GM12873 (cell line): Measurements from ENCODE around the gene EVI5.

ENCODE experiments used
- TF ChIP-seq, protein P1 (sequence below): IDR thresholded peaks from 2 replicates; pipeline ENCODE4 v1.5.1; 2012; ENCODE audit warnings: low read depth, mild to moderate bottlenecking, moderate library complexity, low read length, control low read depth; ENCODE audit not compliant: insufficient read depth; ENCODE audit errors: missing control alignments

EVI5 gene

DNA sequence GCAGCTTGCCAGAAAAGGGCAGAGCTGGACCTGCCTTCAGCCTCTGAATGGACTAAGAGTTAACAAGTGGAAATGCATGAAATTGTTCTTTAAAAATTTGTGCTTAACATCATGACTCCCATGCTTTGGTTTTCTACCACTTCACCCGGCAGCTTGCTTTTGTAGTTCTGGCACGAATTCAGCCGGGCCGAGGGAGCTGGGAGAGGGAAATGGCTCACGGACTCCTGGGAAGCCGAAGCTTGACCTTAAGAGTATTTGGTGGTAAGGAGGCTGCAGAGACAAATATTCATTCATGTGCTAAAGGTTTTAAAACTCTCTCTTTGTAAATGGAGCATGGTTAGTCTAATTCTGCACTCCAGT is 281.0 kb downstream of the EVI5 start:
- TF ChIP-seq, protein P1, sequence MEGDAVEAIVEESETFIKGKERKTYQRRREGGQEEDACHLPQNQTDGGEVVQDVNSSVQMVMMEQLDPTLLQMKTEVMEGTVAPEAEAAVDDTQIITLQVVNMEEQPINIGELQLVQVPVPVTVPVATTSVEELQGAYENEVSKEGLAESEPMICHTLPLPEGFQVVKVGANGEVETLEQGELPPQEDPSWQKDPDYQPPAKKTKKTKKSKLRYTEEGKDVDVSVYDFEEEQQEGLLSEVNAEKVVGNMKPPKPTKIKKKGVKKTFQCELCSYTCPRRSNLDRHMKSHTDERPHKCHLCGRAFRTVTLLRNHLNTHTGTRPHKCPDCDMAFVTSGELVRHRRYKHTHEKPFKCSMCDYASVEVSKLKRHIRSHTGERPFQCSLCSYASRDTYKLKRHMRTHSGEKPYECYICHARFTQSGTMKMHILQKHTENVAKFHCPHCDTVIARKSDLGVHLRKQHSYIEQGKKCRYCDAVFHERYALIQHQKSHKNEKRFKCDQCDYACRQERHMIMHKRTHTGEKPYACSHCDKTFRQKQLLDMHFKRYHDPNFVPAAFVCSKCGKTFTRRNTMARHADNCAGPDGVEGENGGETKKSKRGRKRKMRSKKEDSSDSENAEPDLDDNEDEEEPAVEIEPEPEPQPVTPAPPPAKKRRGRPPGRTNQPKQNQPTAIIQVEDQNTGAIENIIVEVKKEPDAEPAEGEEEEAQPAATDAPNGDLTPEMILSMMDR: no peak

DNA sequence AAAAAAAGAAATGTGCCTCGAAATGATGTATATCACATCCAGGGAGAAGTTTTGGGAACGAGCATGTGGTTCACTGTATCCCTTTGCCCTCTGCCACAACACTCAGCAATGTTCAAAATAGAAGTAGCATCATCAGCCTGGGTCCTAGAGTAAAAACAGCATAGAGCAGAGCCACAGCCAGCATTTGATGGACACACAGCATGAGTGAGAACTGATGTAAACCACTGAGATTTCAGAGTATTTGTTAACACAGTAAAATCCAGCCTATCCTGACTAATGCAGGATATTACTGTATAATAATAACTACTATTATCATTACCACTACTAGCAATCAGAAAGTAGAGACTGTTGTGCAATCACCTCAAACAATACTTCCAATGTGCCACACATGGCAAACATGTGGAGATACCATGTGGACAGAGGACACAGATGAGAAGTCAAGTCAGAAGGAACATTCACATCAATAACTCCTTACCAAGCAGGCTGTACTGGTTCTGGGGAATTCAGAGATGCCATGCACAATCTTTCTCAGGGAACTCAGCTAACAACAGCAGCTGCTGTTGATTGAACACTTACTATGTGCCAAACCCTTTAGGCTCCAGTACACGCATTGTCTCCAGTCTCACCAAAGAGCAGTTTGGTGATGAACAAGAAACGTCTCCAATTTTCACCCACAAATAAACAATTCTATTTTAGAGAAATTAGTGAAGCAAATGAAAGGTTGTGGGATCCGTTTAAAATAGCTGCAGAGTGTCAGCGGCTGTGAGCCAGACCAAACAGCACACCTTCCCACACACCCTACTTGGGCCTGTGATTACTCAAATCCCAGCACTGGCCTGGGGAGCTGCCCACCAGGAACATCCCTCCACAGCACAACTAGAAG is 281.6 kb downstream of the EVI5 start:
- TF ChIP-seq, protein P1: no peak

DNA sequence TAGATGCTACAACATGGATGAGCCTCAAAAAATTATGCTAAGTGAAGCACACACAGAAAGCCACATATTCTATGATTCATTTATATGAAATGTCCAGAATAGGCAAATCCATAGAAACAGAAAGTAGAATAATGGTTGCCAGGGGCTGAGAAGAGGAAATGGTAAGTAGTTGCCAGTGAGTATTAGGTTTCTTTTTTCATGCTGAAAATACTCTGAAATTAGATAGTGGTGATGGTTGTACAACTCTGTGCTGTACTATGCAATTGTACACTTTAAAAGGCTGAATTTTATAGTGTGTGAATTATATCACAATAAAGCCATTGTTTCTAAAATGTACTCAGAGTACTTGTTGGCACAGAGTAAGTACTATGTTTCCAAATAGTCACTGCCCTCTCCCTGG is 282.7 kb downstream of the EVI5 start:
- TF ChIP-seq, protein P1: no peak

DNA sequence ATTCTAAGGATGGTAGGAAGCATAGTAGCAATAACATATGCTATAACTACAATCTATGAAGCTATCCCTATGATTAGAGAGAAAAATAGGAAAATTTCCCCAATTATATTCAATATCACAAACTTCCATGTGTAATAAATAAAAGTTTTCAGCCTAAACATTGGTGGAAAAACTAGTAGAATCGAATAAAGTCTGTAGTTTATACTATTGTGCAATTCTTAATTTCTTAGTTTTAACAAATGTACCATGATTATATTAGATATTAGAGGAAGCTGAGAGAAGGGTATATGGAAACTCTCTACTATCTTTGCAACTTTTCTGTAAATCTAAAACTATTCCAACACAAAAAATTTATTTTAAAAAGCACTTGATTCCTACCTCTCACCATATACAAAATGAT is 284.4 kb downstream of the EVI5 start:
- TF ChIP-seq, protein P1: no peak

DNA sequence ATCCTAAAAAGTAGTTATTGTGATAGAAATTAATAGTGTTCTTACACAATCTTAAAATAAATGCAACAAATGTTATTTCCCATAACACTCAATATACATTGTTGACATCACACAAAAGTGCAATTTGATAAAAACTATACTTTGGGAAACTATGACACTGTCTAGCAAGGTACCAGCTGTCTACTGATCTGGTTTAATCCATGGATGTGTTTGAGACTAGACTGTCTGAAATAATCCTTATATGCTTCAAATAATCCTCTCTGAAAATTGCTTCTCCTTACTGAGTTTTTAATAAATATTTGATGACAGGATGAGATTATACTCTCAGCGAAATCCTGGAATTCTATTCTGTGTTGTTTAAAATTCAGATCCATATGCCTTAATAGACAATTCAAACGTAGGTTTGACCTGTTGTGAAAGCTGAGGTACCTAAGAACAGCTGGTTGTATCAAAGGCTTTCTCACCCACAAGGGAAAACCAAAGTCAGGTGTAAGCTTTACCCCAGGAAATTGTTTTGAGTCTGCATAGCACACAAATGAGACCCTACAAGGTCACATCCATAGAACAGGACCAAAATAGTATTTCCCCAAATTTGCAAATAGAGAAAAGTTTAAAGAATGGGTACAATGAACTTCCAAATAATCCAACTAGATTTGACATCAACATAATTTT is 289.4 kb downstream of the EVI5 start:
- TF ChIP-seq, protein P1: no peak

DNA sequence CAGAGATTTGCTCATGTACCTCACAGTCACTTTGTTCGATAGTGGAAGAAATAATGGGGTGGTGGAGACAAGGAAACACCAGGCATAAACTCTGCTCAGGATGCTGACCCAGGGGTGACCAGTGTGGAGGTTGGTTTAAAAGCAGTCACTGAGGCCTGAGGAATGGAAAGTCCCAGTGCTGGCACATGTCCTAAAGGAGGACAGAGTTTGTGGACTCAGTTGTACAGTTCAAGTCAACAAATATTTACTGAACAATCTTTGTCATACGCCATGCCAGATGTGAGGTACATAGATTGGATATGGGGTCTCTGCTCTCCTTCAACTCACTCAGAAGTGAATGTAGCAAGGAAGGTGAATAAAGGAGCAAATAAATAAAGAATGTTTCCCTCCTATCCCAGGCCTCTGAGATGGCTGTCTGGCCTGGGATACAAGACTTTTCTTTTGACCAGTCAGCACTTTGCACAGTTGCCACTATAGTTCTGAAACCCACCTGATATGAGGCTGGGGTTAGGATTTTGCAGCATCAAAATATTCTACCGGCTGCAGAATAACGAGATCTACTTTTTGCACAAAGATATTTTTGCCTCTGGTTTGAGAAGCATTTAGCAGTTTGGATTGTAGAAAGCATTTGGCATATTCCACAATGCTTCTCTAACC is 290.3 kb downstream of the EVI5 start:
- TF ChIP-seq, protein P1: no peak

DNA sequence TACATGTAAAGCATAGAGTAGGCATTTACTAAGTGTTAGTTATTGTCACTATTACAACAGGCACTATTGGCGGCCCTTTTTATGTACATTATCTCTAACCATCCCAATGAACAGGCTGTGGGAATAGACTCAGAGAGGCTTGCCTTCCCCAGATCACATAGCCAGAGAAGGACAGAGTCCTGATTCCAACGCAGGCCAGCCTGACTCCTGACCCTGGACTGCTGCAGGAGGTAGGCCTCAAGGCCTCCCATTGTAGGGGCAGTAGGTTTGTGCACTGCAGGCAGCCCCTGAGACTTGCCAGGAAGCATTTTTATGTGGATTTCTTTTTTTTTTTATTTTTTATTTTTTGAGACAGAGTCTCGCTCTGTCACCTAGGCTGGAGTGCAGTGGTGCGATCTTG is 291.8 kb downstream of the EVI5 start:
- TF ChIP-seq, protein P1: no peak
